DMS 273 (cell line): ENCODE data around the gene DVL3.

ENCODE experiments used
- DNase-seq: peaks from one replicate; lab custom pipeline; 2025; ENCODE audit not compliant: unreplicated experiment; lab: John Stamatoyannopoulos, UW

Gene DVL3

GRCh38 chr3:184176377-184177330 is 21.5 kb downstream of the DVL3 start:
- DNase-seq, result peak; percentile 80

GRCh38 chr3:184177331-184177731 is 22.2 kb downstream of the DVL3 start:
- no peak for DNase-seq

- DNase-seq, result no peak
Observed at GRCh38 chr3:184177767-184178306, 22.7 kb downstream of the DVL3 start.

GRCh38 chr3:184178521-184179138 is 23.5 kb downstream of the DVL3 start:
- no peak for DNase-seq

- no peak for DNase-seq
Observed at GRCh38 chr3:184180165-184180564, 25.0 kb downstream of the DVL3 start.

- no peak for DNase-seq
Observed at GRCh38 chr3:184181596-184181995, 26.4 kb downstream of the DVL3 start.

GRCh38 chr3:184183679-184184078 is 28.5 kb downstream of the DVL3 start:
- no peak for DNase-seq

GRCh38 chr3:184184546-184185230 is 29.5 kb downstream of the DVL3 start:
- no peak for DNase-seq

- DNase-seq, result peak; percentile 100
Observed at GRCh38 chr3:184185461-184186183, 30.4 kb downstream of the DVL3 start.

GRCh38 chr3:184186184-184186901 is 31.2 kb downstream of the DVL3 start, which contains the start of gene ABCF3:
Gene ABCF3 (plus strand): TSS chr3:184186199. CDS start chr3:184186208, 9 bp downstream.
- DNase-seq, result peak; percentile 76

GRCh38 chr3:184186902-184187207 is 31.7 kb downstream of the DVL3 start:
- peak; percentile 73 for DNase-seq

- DNase-seq, result no peak
Observed at GRCh38 chr3:184188080-184188479, 32.9 kb downstream of the DVL3 start.

GRCh38 chr3:184189421-184189820 is 34.2 kb downstream of the DVL3 start:
- no peak for DNase-seq

GRCh38 chr3:184192889-184193288 is 37.7 kb downstream of the DVL3 start:
- DNase-seq, result no peak

- DNase-seq, result no peak
Observed at GRCh38 chr3:184193991-184194539, 38.9 kb downstream of the DVL3 start.

- DNase-seq, result no peak
Observed at GRCh38 chr3:184196536-184196935, 41.4 kb downstream of the DVL3 start.

- DNase-seq, result no peak
Observed at GRCh38 chr3:184198509-184198908, 43.3 kb downstream of the DVL3 start.

- DNase-seq, result no peak
Observed at GRCh38 chr3:184200825-184201224, 45.6 kb downstream of the DVL3 start.

GRCh38 chr3:184203526-184203925 is 48.3 kb downstream of the DVL3 start:
- no peak for DNase-seq
